ENCODE data around the gene MICB. TPM values are rescaled to one million over a fixed set of nuclear protein-coding genes. Genes with fewer than 3 reads are reported as not detected.
"Not testable (repeated sequence)": the region's sequence is repeated elsewhere in the genome, so short reads cannot be mapped to it uniquely, and the experiment has no call there.

The MICB gene
- total RNA-seq = 1.9 TPM
- long read RNA-seq, partial matches to known transcripts = 1 of 2 reads
- long read RNA-seq, other reads (novel, unspliced or antisense) = 0 of 2 reads

DNA sequence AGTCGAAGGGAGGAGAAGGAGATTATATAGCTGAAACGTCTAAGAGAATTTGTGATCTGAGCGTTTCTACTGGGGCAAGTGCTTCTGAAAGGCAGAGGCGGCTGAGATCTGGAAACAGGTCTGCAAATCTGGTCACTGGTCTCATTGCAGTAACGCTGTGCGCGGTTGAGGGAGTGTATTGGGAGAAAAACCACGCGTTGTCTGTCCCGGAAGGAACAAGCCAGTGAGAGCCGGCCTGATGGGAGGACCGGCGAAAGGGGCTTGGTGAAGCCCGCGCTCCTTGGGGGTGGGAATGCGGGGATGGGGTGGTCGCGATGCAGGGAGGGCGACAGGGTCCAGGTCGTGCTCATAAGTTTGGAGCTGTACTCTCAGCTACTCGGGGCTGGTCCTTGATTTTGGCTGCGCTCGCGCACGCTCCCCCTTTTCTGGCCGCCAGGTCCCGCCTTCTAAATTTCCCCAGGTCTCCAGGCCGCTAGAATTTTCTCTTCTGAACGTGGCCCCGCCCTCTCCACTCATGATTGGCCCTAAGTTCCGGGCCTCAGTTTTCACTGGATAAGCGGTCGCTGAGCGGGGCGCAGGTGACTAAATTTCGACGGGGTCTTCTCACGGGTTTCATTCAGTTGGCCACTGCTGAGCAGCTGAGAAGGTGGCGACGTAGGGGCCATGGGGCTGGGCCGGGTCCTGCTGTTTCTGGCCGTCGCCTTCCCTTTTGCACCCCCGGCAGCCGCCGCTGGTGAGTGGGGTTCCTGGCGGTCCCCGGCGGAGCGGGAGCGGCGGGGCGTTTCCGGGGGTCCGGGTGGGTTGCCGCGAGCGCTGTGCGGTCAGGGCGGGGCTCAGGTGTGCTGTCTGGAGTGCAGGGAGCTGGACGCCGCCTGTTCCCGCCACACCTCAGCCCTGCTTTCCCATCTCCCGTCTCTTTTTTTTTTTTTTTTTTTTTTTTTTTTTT is at the start of gene MICB:
Gene MICB, plus strand, starts transcription at position 615 of the 946 bp plus-strand sequence. Its CDS starts 49 bp downstream, at position 664.
- intact Hi-C loops (cut with DNase I) = loop anchor here (5.0 kb wide), 1 partner anchor 99 kb away; no protein-coding TSS in a partner anchor
- peak; percentile 93 for DNase-seq (ENCODE audit: low spot score)

DNA sequence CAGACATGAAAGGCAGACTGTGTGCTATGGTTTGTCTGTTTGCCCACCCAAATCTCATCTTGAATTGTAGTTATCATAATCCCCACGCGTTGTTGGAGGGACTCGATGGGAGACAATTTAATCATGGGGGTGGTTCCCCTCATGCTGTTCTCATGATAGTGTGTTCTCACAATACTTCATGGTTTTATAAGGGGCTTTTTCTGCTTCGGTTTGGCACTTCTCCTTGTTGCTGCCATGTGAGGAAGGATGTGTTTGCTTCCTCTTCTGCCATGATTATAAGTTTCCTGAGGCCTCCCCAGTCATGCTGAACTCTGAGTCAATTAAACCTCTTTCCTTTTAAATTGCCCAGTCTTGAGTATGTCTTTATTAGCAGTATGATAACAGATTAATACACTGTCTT is 47.2 kb upstream of the MICB start:
- intact Hi-C loops (cut with DNase I) = no loop called here
- DNase-seq (ENCODE audit: low spot score) = no peak

DNA sequence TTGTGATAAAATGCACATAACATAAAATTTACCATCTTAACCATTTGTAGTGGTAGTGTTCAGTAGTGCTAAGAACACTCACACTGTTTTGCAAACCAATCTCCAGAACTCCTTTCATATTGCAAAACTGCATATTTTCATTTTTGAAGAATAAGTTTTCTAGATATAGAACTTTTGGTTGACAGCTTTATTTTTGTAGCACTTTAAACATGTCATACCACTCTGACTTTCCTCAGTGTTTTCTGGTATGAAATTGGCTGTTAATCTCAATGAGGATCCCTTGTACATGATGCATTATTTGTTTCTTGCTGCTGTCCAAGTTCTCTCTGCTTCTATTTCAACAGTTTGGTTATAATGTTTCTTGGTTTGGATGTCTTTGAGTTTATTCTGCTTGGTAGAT is 45.1 kb upstream of the MICB start:
- no peak for DNase-seq (ENCODE audit: low spot score)
- intact Hi-C loops (cut with DNase I) = no loop called here

DNA sequence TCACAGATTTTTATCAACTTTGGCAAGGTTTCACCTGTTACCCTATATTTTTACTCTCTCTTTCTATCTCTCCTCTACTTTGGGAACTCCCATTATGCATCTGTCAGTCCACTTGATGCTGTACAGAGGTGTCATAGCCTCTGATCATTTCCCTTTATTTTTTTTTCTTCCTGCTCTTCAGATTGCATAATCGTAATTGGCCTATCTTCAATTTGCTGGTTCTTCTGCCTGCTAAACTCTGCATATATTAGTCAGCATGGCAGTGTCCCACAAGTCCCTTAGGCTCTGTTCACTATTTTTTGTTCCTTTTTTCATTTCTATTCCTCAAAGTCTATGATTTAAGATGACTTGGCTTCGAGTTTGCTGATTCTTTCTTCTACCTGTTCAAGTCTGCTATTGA is 44.7 kb upstream of the MICB start:
- intact Hi-C loops (cut with DNase I) = no loop called here

DNA sequence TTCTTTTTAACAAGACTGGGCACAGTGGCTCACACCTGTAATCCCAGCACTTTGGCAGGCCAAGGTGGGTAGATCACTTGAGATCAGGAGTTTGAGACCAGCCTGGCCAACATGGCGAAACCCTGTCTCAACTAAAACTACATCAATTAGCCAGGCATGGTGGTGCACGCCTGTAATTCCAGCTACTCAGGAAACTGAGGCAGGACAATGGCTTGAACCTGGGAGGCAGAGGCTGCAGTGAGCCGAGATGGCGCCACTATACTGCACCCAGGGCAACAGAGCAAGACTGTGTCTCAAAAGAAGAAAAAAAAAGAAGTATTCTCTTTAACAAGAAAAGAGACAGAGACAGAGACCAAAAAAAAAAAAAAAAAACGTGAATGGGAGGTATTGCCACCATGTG is 38.1 kb upstream of the MICB start:
- intact Hi-C loops (cut with DNase I); DNase-seq (ENCODE audit: low spot score): not testable (repeated sequence)

More for the DNA sequence above, 44.7 kb upstream of the MICB start:
- no peak for DNase-seq (ENCODE audit: low spot score)

DNA sequence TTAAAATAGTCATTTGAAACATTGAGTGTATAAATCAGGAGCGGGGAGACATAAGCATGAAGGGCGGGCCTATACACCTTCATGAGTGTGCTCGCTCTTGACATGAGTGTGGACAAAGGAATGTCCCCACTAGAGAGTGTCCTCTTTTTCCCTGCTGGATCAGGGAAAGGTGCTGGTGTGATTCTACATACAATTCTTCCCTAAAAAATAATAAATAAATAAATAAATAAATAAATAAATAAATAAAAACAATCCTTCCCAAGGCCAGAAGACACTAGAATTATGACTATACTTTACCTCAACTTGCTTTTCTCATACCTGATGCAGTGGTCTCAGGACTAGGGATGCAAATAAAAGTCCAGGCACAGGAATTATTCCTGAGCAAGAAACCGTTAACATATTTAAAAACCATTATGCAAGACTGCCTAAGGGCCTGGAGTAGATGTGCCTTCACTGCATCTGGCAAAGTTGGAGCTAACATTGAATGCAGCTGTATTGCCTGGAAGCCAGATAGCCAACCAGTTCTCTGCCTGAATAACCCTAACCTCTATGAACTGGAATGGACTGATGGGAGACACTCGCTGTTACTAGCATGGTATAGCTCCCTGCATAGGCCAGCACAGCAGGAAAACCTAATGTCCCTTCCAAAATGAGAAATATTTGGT is 37.5 kb upstream of the MICB start:
- DNase-seq (ENCODE audit: low spot score) = no peak
- intact Hi-C loops (cut with DNase I) = no loop called here

DNA sequence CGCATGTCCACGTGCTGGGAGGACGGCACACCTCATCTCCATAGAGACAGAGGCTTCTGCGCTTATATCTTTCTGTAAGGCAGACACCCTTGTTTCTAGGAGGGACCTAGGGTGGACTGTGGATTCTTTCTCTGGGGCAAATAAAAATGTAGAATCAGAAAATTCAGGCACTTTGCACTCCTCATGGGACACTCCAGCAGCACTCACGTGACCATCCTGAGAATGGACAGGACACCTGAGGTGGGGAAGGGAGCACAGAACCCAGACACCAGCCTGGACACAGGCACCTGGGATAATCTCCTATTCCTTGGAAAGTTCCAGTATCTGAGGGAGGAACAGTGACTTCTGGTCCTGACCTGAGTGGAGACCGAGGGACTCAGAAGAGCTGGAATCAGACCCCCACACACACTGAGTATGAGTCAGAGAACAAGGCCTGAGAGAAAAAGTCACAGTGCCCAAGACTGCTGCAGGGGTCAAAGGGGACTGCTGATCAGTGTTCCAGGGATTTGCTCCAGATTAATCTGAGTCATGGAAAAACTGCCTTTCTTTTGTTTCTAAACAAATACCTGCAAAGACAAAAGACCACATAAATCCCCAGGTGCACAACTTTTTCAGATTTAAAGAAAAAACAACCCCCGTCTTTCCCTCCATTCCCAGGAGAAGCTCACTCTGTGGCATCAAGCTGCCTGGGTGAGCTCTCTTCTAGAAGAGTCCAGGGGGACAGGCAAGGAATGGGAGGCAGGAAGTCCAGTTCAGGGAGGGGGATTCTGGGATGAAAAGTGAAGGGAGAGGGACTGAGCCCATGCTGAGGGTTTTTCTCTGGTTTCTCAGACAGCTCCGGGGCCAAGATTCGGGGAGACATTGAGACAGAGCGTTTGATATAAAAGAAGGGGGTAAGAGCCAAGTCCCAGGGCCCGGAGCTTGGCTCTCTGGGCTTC is 35.6 kb upstream of the MICB start:
- DNase-seq (ENCODE audit: low spot score) = no peak
- intact Hi-C loops (cut with DNase I) = no loop called here

DNA sequence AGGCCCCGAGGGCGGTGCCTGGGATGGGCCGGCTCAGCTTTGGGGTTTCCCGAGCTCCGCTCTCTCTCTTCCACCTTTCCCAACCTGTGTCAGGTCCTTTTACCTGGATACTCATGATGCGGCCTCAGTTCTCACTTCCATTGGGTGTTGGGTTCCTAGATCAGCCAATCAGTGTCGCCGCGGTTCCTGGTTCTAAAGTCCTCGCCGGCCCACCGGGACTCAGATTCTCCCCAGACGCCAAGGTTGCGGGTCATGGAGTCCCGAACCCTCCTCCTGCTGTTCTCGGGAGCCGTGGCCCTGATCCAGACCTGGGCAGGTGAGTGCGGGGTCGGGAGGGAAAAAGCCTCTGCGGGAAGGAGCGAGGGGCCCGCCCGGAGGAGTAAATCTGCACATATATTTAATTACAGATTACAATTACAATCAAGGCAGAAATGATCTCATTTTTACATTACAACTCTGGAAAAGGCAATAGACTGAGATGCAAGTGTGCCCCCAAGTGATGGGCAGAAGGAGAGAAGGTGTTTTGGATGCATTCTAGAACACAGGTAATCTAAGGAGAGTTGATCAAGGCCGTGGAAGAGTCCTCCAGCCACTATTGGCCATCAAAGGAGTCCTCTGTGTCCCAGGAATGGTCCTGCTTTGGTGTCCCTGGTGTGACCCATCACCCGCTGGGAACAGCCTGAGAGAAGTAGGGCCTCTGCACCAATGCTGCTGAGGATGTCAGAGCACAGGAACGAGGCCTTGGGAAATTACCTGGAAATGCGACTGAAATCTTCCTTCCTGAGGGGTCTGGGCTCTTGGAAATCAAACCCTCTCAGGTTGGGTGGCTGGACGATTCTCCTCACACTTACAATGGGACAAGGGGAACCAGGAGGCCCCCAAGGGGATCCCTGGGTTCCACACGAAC is 34.7 kb upstream of the MICB start:
- intact Hi-C loops (cut with DNase I) = no loop called here
- DNase-seq (ENCODE audit: low spot score) = peak; percentile 93

DNA sequence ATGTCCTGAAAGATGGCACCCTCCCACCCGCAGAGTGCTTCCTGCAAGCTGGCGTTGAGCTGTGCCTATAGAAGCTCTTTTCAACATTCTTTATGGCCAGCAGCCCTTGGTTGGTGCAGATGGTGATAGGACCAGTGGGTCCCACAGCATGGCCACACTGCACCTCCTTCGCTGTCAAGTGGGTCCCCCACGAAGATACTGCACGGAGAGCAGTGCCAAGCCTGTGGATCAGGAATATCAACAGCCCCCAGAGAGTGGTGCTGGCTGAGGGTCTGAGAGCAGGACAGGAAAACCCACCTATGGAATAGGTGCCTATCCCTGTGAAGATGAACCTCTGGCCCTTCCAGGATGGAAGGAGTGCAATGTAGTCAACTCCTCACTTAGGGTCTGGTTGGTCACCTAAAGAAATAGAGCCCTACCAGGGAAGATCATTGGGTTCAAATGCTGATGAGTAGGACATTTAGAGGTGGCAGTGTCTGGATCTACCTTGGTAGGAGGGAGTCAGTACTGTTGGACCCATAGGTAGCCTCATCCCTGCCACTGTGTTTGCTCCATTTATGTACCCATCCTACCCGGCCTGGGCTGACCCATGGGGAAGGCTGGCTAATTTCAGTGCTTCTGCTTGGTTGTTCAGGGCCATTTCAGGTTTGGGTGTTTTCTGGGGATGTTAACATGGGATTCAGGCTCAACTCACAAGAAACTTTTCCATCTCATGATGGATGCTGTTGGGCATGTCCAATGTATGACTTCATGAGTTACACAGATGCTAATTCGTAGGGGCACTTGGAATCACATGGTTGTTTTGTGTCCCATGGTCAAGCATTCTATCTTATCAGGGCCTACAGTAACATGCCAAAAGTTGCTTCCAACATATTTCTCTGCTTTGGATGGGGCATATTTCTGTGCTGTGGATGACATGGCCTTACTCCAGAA is 33.4 kb upstream of the MICB start:
- no peak for DNase-seq (ENCODE audit: low spot score)
- intact Hi-C loops (cut with DNase I) = no loop called here

DNA sequence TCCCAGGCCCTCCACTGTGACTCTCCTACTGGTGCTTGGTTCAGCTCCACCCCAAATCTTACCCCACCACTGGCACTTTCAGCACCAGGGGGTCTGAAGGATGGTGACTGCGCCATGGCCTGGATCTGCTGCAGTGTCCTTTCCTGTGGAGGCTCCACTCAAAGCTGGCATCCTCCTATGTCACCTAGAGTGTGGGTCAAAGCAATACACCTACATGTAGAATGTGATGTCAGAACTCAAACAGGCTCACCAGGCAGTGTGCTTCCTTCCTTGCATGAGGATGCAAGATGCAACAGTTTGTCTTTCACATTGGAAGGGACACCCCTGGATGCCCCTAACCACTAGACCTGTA is 32.8 kb upstream of the MICB start:
- no peak for DNase-seq (ENCODE audit: low spot score)
- intact Hi-C loops (cut with DNase I) = no loop called here

DNA sequence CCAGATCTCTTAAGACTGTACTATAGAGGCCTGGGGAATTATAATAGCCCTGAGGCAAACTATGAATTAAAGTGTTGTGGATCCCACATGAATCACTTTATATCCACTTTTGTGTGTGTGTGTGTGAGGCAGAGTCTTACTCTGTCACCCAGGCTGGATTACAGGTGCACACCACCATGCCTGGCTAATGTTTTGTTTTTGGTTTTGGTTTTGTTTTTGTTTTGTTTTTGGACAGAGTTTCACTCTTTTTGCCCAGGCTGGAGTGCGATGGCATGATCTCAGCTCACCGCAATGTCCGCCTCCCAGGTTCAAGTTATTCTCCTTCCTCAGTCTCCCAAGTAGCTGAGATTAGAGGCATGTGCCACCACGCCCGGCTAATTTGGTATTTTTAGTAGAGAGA is 32.2 kb upstream of the MICB start:
- DNase-seq (ENCODE audit: low spot score) = no peak
- intact Hi-C loops (cut with DNase I) = no loop called here

DNA sequence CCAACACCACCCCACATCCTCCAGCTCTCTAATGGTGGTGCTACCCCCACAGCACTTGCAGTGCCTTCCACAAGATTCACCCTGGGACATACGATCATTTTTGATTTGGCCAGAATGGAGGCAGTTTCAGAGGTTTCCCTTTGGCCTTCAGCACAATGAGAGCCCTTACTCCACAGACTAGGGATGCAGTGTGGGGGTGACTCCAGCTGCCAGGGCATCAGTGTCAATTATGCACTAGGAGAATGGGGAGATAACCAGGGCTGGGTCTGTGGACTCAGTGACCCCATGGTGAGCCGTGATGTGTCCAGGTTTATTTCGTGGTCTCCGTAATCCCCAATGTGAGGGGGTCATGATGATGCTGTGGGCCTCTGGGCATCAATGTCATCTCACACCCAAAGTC is 31.5 kb upstream of the MICB start:
- intact Hi-C loops (cut with DNase I) = no loop called here
- no peak for DNase-seq (ENCODE audit: low spot score)

DNA sequence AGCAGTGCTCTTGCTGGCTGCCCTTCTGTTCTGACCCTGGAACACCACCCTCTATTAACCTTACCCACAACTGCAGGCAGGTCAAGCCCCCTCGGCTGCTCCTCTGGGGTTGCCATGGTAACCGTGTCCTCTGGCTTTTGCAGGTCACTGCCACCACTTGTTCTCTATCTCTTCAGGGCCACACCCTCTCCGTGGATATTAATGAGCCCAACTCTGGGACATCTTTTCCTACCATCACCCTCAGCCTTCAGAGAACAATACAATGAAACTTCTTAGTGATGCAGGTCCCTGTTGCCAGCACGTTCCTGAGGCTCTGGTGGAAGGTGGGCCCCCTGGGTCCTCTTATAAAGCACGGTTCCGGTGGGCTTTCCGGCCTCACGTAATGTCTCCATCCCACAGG is 30.8 kb upstream of the MICB start:
- intact Hi-C loops (cut with DNase I) = no loop called here
- no peak for DNase-seq (ENCODE audit: low spot score)

DNA sequence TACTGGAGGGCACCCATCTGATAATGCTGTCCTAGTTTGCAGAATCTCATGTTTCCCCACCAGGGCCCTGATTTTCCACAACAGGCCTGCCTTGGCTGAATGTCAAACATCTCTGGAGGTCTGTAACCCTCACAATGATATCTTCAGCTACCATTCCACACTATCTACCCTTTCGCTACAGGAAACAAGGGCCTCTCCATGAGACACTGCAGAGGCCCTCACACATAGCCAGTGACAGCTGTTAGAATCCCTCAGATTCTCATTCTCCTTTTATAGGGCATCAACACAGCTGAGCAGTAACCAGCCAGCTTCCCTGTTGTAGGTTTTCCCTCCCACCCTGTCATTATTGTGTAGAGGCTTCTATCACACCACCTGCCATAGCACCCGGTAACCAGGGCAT is 29.6 kb upstream of the MICB start:
- no peak for DNase-seq (ENCODE audit: low spot score)
- intact Hi-C loops (cut with DNase I) = no loop called here

DNA sequence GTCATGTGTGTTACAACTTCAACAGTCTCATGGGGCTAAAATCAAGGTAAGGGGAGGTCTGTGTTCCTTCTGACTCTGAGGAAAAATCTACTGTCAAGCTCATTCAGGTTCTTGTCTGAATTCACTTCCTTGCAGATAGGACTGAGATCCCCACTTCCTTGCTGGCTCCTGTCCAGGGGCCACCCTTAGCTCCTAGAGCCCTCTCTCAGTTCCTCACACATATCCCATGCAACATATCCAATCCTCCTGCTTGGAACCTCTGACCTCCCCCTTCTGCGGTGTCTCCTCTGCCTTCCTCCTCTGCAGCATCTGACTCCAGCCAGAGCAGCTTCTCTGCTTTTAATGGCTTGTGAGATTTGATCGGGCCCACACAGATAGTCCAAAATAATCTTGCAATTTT is 27.1 kb upstream of the MICB start:
- no peak for DNase-seq (ENCODE audit: low spot score)
- intact Hi-C loops (cut with DNase I) = no loop called here

DNA sequence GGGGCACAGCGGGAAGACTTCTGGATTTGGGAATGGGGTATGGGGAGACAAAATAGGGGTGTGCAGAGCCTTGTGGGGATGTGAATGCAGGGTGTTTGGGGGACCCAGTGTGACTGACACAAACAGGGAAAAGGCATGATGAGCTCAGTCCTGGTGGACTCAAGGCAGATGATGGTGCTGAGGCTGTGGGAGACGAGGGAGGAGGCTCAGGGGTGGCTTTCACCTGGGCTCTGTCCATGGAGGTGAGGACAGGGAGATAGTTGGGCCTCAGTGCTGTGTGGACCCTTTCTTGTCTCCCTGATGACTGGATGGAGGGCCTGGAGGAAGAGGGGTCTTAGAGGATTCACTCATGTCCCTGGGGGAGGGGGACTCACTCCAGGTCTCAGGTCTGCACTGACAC is 26.2 kb upstream of the MICB start:
- intact Hi-C loops (cut with DNase I) = no loop called here
- DNase-seq (ENCODE audit: low spot score) = no peak

DNA sequence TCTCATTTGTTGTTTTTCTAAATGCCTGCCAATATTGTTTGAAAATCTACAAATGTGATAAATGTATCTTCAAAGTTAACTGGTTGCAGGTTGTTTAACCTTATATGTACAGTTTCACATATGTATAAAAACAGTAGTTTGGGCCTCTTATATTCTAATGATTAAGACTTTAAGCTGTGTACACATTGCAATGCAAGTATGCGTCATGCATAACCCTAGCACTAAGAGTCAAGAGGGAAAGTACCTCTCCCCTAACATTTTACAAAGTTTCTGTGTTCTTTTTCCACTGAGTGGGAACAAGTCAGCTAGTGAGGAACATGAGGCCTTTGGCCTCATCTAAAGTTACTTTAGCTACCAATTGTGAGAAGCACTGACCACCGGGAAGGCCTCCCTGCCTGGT is 25.7 kb upstream of the MICB start:
- intact Hi-C loops (cut with DNase I) = no loop called here
- no peak for DNase-seq (ENCODE audit: low spot score)

DNA sequence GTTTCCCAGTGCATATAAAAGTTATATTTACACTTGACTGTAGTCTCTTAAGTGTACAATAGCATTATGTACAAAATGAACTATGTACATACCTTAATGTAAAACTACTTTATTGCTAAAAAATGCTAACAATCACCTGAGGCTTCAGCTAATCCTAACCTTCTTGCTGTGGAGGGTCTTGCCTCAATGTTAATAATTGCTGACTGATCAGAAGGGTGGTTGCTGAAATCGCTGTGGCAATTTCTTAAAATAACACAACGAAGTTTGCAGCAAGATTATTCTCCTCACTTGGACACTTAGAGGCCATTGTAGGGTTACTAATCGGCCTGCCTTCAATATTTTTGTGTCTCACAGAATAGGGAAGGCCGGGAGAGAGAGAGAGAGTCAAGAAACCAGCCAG is 24.7 kb upstream of the MICB start:
- intact Hi-C loops (cut with DNase I) = no loop called here
- no peak for DNase-seq (ENCODE audit: low spot score)

Measured in cardiac septum (tissue), 1 donor.